Peyer's patch (tissue), 4 donors: Measurements from ENCODE around the gene TDRD12.

Experiments
- POLR2A ChIP-seq, 2 donors: fragments of 450-650 bp; IDR thresholded peaks; one replicate each; pipeline ENCODE4 v1.5.1; 2017; ENCODE audit warnings: antibody characterized with exemption in 2 of 2, mild to moderate bottlenecking in 2 of 2, moderate library complexity in 2 of 2
- TF ChIP-seq, protein P1 (sequence below), 6 experiments: fragments of 450-650 bp in 4 of 6; fragments of 200-600 bp in 2 of 6; sonication (generic) in 1 of 6; IDR thresholded peaks; one replicate each; pipeline ENCODE4 v1.5.1; 2017 to 2019; ENCODE audit warnings: antibody characterized with exemption in 6 of 6, mild to moderate bottlenecking in 3 of 6, moderate library complexity in 1 of 6

DNA sequence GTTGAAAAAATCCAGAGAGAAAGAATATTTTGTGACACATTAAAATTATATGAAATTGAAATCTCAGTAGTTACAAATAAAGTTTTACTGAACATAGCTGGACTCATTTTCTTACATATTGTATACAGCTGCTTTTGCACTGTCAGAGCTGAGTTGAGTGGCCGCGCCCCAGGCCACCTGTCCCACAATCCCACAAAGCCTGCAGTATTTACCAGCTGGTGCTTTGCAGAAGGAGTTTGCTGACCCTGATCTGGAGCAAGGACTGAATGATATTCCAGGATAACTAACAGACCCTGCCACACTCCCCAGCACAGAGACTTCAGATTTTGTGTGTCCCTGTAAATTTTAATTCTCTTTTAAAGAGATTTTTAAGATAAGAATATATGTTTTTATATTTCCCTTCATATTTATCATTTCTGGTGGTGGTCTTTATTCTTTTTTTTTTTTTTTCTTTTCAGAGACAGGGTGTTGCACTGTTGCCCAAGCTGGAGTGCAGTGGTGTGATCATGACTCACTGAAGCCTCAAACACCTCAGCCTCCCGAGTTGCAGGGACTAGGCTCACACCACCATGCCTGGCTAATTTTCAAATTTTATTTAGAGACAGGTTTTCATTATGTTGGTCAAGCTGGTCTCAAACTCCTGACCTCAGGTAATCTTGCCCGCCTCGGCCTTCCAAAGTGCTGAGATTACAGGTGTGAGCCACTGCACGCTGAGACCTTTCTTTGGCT, 48.5 kb downstream of the TDRD12 start:
- TF ChIP-seq, protein P1, sequence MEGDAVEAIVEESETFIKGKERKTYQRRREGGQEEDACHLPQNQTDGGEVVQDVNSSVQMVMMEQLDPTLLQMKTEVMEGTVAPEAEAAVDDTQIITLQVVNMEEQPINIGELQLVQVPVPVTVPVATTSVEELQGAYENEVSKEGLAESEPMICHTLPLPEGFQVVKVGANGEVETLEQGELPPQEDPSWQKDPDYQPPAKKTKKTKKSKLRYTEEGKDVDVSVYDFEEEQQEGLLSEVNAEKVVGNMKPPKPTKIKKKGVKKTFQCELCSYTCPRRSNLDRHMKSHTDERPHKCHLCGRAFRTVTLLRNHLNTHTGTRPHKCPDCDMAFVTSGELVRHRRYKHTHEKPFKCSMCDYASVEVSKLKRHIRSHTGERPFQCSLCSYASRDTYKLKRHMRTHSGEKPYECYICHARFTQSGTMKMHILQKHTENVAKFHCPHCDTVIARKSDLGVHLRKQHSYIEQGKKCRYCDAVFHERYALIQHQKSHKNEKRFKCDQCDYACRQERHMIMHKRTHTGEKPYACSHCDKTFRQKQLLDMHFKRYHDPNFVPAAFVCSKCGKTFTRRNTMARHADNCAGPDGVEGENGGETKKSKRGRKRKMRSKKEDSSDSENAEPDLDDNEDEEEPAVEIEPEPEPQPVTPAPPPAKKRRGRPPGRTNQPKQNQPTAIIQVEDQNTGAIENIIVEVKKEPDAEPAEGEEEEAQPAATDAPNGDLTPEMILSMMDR (IDR thresholded peaks at IDR 0.05) = no peak
- no peak for TF ChIP-seq POLR2A (IDR thresholded peaks at IDR 0.05)
